ENCODE measurements around the gene ABCB4. TPM values are rescaled to one million over a fixed set of nuclear protein-coding genes. Genes with fewer than 3 reads are reported as not detected.

ABCB4 gene
- total RNA-seq, 4 donors from 2014 or later = 0.42 to 6.5 (median 1.1) TPM

DNA sequence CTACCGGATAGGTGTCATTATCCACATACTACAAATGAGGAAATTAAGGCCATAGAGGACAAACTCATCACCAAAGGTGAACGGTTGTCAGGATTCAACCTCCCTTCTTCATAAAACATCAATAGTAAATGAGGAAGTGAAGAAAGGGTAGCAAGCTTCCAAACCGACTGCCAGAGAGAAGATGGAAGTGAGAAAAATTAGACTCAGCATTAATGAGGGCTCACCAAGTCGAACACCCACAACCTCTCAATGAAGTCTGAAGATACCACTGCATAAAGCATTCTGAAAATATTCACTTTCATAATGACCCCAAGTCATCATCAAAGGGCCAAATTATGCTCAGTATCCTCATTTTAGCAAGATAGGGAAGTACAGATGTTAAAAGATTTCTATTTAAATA is 29.6 kb downstream of the ABCB4 start:
- TF ChIP-seq CTCF (IDR thresholded peaks at IDR 0.05) (no peak), EP300 (IDR thresholded peaks at IDR 0.05) (no peak), POLR2A (IDR thresholded peaks at IDR 0.05) (no peak), POLR2AphosphoS5 (IDR thresholded peaks at IDR 0.05) (no peak)
- H3K36me3 ChIP-seq = no peaks in the 10 kb centered on the region
- no peaks in the 10 kb centered on the region for H3K4me1 ChIP-seq
- no peak for ATAC-seq
- no peak overlapping the region for H3K27ac ChIP-seq
- no peaks in the 10 kb centered on the region for H3K27me3 ChIP-seq
- WGBS, 2 donors (ENCODE audit: low coverage in 1 of 2) = 57 to 63% methylated on average over 4 of the region's 4 CpGs
- H3K4me3 ChIP-seq = no peak overlapping the region
- H3K9me3 ChIP-seq = no peaks in the 10 kb centered on the region

GRCh38 chr7:87435546-87435945 is 39.9 kb downstream of the ABCB4 start:
- Histone ChIP-seq H3K27ac (no peak overlapping the region), H3K27me3 (no peaks in the 10 kb centered on the region), H3K4me1 (no peaks in the 10 kb centered on the region), H3K4me3 (no peak overlapping the region), H3K9me3 (no peaks in the 10 kb centered on the region), H3K36me3 (no peaks in the 10 kb centered on the region)
- no peak for ATAC-seq
- TF ChIP-seq EP300 (IDR thresholded peaks at IDR 0.05) (no peak), POLR2A (IDR thresholded peaks at IDR 0.05) (no peak), POLR2AphosphoS5 (IDR thresholded peaks at IDR 0.05) (no peak), CTCF (IDR thresholded peaks at IDR 0.05) (no peak)

GRCh38 chr7:87432536-87432935 is 42.9 kb downstream of the ABCB4 start:
- H3K36me3 ChIP-seq = no peaks in the 10 kb centered on the region
- H3K27ac ChIP-seq = no peak overlapping the region
- WGBS, 2 donors (ENCODE audit: low coverage in 1 of 2) = 79 to 92% methylated on average over 2 of the region's 2 CpGs
- no peak for TF ChIP-seq POLR2AphosphoS5 (IDR thresholded peaks at IDR 0.05)
- ATAC-seq = no peak
- H3K4me3 ChIP-seq = no peak overlapping the region
- H3K4me1 ChIP-seq = no peaks in the 10 kb centered on the region
- H3K9me3 ChIP-seq = no peaks in the 10 kb centered on the region
- no peaks in the 10 kb centered on the region for H3K27me3 ChIP-seq

DNA sequence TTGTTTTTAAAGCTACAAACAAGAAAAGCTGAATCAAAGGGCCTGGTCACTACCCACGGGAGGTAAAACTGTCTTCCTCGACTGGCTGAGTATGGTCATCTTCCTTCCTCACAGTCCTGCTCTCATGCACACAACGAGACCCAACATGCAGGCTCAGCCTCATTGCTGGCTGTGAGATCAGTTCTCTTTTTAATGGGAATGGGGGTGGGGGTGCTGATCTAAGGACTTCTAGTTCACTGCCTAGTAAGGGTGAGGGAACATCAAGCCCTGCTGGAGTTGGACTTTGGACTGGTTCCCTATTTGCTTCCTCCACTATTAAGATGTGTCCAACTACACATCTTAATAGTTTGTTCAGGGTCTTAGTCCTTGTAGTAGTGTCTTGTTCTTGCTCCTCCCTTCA is 48.2 kb downstream of the ABCB4 start:
- Histone ChIP-seq H3K36me3 (no peaks in the 10 kb centered on the region), H3K9me3 (no peaks in the 10 kb centered on the region), H3K27me3 (no peaks in the 10 kb centered on the region), H3K4me3 (no peak overlapping the region), H3K27ac (no peak overlapping the region), H3K4me1 (no peaks in the 10 kb centered on the region)
- WGBS, 2 donors (ENCODE audit: low coverage in 1 of 2) = 79 to 87% methylated on average over 3 of the region's 3 CpGs
- ATAC-seq = no peak
- TF ChIP-seq CTCF (IDR thresholded peaks at IDR 0.05) = no peak

DNA sequence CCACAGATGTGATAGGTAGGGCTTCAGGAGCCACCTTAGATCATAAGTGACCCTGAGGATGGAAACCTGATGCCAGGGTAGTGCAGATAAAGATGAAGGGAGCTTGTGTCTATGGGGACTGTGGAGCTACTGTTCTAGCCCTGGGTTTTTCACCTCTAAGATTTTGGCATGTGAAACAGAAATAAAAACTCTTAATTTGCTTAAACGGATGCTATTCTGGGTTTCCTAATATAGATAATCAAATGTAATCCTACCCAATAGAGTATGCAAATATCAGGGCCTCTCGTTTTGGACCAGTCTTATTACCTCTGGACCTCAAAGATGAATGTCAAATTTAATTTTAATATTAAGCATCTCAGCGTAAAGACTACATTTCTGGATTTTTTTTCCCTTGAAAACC is 49.3 kb downstream of the ABCB4 start:
- ATAC-seq = no peak
- no peak for TF ChIP-seq EP300 (IDR thresholded peaks at IDR 0.05)
- TF ChIP-seq POLR2A (IDR thresholded peaks at IDR 0.05) = no peak
- no peak for TF ChIP-seq CTCF (IDR thresholded peaks at IDR 0.05)
- no peak for TF ChIP-seq POLR2AphosphoS5 (IDR thresholded peaks at IDR 0.05)
- no peaks in the 10 kb centered on the region for H3K4me1 ChIP-seq

GRCh38 chr7:87424075-87424474 is 51.4 kb downstream of the ABCB4 start:
- Histone ChIP-seq H3K4me3 (no peak overlapping the region), H3K9me3 (no peaks in the 10 kb centered on the region), H3K27me3 (no peaks in the 10 kb centered on the region), H3K36me3 (no peaks in the 10 kb centered on the region), H3K27ac (no peak overlapping the region), H3K4me1 (no peaks in the 10 kb centered on the region)
- TF ChIP-seq CTCF (IDR thresholded peaks at IDR 0.05) = no peak
- no peak for TF ChIP-seq POLR2AphosphoS5 (IDR thresholded peaks at IDR 0.05)
- WGBS, 2 donors (ENCODE audit: low coverage in 1 of 2) = 79 to 81% methylated on average over 3 to 5 of the region's 5 CpGs
- ATAC-seq = no peak

More for the DNA sequence above, 49.3 kb downstream of the ABCB4 start:
- Histone ChIP-seq H3K4me3 (no peak overlapping the region), H3K27ac (no peak overlapping the region), H3K36me3 (no peaks in the 10 kb centered on the region), H3K27me3 (no peaks in the 10 kb centered on the region), H3K9me3 (no peaks in the 10 kb centered on the region)
- 90 to 98% methylated on average over 3 of the region's 3 CpGs for WGBS, 2 donors (ENCODE audit: low coverage in 1 of 2)
